CD4-positive, alpha-beta memory T cell (primary cell): Measurements from ENCODE around the gene ZSCAN2. TPM values are rescaled to one million over a fixed set of nuclear protein-coding genes. Genes with fewer than 3 reads are reported as not detected.

ENCODE experiments used
- CTCF ChIA-PET: fragments of 350-600 bp; sonication (Branson Sonifier 250); formaldehyde crosslinking; loops from one replicate; lab custom pipeline; 2021; ENCODE audit warnings: inconsistent platforms; ENCODE audit not compliant: partially characterized antibody; lab: Charles Lee
- POLR2A ChIA-PET: fragments of 350-600 bp; sonication (Branson Sonifier 250); formaldehyde crosslinking; loops from one replicate; lab custom pipeline; 2021; ENCODE audit not compliant: partially characterized antibody; lab: Charles Lee
- DNase-seq, 5 donors: peaks; one replicate each; pipeline versions ENCODE4 v3.0.0 to v3.0.0-alpha.2; 2020 to 2022; ENCODE audit warnings: mixed read lengths in 1 of 5
- H3K27ac ChIP-seq: one replicate; pipeline ENCODE4 v1.7.0; 2013; ENCODE audit warnings: low read depth, low read length
- H3K27me3 ChIP-seq: 2 replicates; pipeline ENCODE4 v1.7.0; 2013; ENCODE audit warnings: mild to moderate bottlenecking, low read length, moderate library complexity; ENCODE audit not compliant: insufficient read depth
- H3K36me3 ChIP-seq: 2 replicates; pipeline ENCODE4 v1.7.0; 2013; ENCODE audit warnings: mild to moderate bottlenecking, low read length, moderate library complexity; ENCODE audit not compliant: insufficient read depth
- H3K4me1 ChIP-seq: 2 replicates; pipeline ENCODE4 v1.7.0; 2013; ENCODE audit warnings: mild to moderate bottlenecking, low read length, moderate library complexity; ENCODE audit not compliant: insufficient read depth
- H3K4me3 ChIP-seq, 2 donors: one replicate each; pipeline ENCODE4 v1.7.0; 2013; ENCODE audit warnings: low read length in 2 of 2, mild to moderate bottlenecking in 1 of 2
- H3K9me3 ChIP-seq, 2 donors: one replicate each; pipeline ENCODE4 v1.7.0; 2013; ENCODE audit warnings: low read length in 2 of 2, control low read depth in 1 of 2; ENCODE audit not compliant: control insufficient read depth in 1 of 2
- H3K27ac Mint-ChIP-seq, 7 donors: one replicate each; pipeline ENCODE4 v1.8.0; 2020 to 2021; ENCODE audit warnings: mixed read lengths in 7 of 7, mild to moderate bottlenecking in 6 of 7, inconsistent platforms in 3 of 7, moderate library complexity in 3 of 7
- H3K27me3 Mint-ChIP-seq, 2 donors: one replicate each; pipeline ENCODE4 v1.8.0; 2020 to 2021; ENCODE audit warnings: mixed read lengths in 2 of 2
- H3K36me3 Mint-ChIP-seq, 2 donors: one replicate each; pipeline ENCODE4 v1.8.0; 2020 to 2021; ENCODE audit warnings: mixed read lengths in 2 of 2, inconsistent platforms in 1 of 2, mild to moderate bottlenecking in 1 of 2
- H3K4me1 Mint-ChIP-seq, 4 donors: one replicate each; pipeline ENCODE4 v1.8.0; 2020 to 2021; ENCODE audit warnings: mixed read lengths in 4 of 4, mild to moderate bottlenecking in 1 of 4
- H3K4me3 Mint-ChIP-seq, 8 donors: one replicate each; pipeline ENCODE4 v1.8.0; 2020 to 2021; ENCODE audit warnings: mixed read lengths in 8 of 8, mild to moderate bottlenecking in 7 of 8, moderate library complexity in 6 of 8, inconsistent platforms in 3 of 8
- H3K9me3 Mint-ChIP-seq, 8 donors: one replicate each; pipeline ENCODE4 v1.8.0; 2020 to 2021; ENCODE audit warnings: mixed read lengths in 8 of 8, mild to moderate bottlenecking in 5 of 8, inconsistent platforms in 3 of 8, moderate library complexity in 1 of 8
- intact Hi-C: fragments of 100-400 bp; cut with micrococcal nuclease; formaldehyde crosslinking; loops from one replicate; pipeline ENCODE4 v1.15.1; 2023
- polyA plus RNA-seq, 2 donors: library from polyadenylated mRNA; unstranded; fragments of 300-500 nt; fragmentation: Illumina TruSeq; gene quantifications; one replicate each; pipeline ENCODE4 v1.2.3, GENCODE V29; 2021
- total RNA-seq, 2 experiments: library from RNA; stranded (reverse); gene quantifications; one replicate each; pipeline ENCODE4 v1.2.3, GENCODE V29; 2021

Gene ZSCAN2
- total and polyA plus RNA-seq, 4 experiments from 2014 or later, result 3.3 to 14.1 (median 7.9) TPM

DNA sequence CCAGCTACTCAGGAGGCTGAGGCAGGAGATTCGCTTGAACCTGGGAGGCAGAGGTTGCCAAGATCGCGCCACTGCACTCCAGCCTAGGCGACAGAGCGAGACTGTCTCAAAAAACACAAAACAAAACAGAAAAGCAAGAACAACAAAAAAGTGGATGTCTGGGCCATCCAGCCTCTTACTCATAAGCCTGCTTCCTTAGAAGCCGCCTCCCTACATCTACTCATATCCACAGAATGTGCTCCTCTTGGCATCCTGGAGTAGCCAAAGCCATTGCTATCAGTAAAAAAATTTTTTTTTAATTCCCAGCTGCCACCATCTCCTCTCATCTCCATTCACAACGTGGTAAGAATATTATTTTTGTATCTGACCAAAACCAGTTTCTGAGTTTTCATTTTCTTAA is 10.8 kb downstream of the ZSCAN2 start:
- Mint-ChIP-seq H3K27ac (no peak overlapping the region), H3K9me3 (no peaks in the 10 kb centered on the region), H3K27me3 (no peaks in the 10 kb centered on the region), H3K4me3 (no peak overlapping the region), H3K36me3 (peaks cover 25 to 38% of the 10 kb centered on the region in 2 donors), H3K4me1 (peaks cover 7 to 12% (median 10%) of the 10 kb centered on the region in 4 donors)
- no peak overlapping the region for H3K4me3 ChIP-seq
- H3K27me3 ChIP-seq, result no peaks in the 10 kb centered on the region
- ChIA-PET POLR2A (no interaction called here), CTCF (no interaction called here)
- H3K27ac ChIP-seq, result no peak overlapping the region
- H3K9me3 ChIP-seq, result no peaks in the 10 kb centered on the region
- no peak for DNase-seq
- no peaks in the 10 kb centered on the region for H3K4me1 ChIP-seq
- no peaks in the 10 kb centered on the region for H3K36me3 ChIP-seq
- intact Hi-C loops, result no loop called here

DNA sequence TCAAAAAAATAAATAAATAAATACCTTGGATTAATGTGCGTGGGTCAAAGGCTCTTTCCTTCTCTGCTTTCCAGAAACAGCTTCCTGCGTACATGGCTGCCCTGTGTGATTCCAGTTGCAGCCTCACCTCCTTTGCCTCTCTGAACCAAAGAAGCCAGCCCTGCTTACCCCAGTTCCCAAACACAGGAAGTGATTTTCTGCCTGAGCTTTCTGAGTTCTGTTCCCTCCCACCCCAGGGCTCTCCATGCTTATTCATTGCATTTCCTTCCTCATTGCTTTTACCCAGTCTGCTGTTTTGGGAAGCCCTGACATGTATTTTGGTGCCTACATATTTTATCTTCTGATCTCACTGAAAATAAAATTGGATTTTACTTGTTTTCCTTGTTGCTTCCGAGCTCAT is 15.4 kb downstream of the ZSCAN2 start:
- ChIA-PET CTCF (interaction anchor here (1.2 to 1.7 kb wide), 2 partner anchors 10 to 22 kb away, joined by 3 to 4 read pairs; no protein-coding TSS in a partner anchor), POLR2A (no interaction called here)
- H3K4me1 ChIP-seq, result no peaks in the 10 kb centered on the region
- H3K4me3 ChIP-seq, result no peak overlapping the region
- Mint-ChIP-seq H3K27ac (peak overlapping the region in 1 of 7 donors; percentile 41), H3K36me3 (peaks cover 26 to 28% of the 10 kb centered on the region in 2 donors), H3K27me3 (no peaks in the 10 kb centered on the region), H3K4me1 (peaks cover 0 to 10% (median 5%) of the 10 kb centered on the region in 4 donors), H3K9me3 (peaks cover 0 to 16% (median 12%) of the 10 kb centered on the region in 8 donors), H3K4me3 (no peak overlapping the region)
- intact Hi-C loops, result no loop called here
- H3K36me3 ChIP-seq, result peaks cover 8% of the 10 kb centered on the region
- H3K27me3 ChIP-seq, result no peaks in the 10 kb centered on the region
- DNase-seq, result no peak
- H3K9me3 ChIP-seq, result peaks cover 0 to 8% of the 10 kb centered on the region in 2 donors
- H3K27ac ChIP-seq, result no peak overlapping the region

DNA sequence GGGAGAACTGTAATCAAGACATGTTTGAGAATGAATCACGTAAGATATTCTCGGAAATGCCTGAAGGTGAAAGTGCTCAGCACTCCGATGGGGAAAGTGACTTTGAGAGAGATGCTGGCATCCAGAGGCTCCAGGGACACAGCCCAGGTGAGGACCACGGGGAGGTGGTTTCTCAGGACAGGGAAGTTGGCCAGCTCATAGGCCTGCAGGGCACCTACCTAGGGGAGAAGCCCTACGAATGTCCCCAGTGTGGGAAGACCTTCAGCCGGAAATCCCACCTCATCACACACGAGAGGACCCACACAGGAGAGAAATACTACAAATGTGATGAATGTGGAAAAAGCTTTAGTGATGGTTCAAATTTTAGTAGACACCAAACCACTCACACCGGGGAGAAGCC is 19.8 kb downstream of the ZSCAN2 start:
- peaks cover 46 to 50% of the 10 kb centered on the region in 2 donors for H3K36me3 Mint-ChIP-seq
- no peaks in the 10 kb centered on the region for H3K4me1 ChIP-seq
- no peak overlapping the region for H3K4me3 ChIP-seq
- no peaks in the 10 kb centered on the region for H3K27me3 ChIP-seq
- peaks cover 0 to 28% (median 25%) of the 10 kb centered on the region in 8 donors for H3K9me3 Mint-ChIP-seq
- peaks cover 14% of the 10 kb centered on the region for H3K36me3 ChIP-seq
- H3K9me3 ChIP-seq, result peaks cover 0 to 18% of the 10 kb centered on the region in 2 donors
- peaks cover under 1 to 5% (median 3%) of the 10 kb centered on the region in 4 donors for H3K4me1 Mint-ChIP-seq
- H3K4me3 Mint-ChIP-seq, result no peak overlapping the region
- intact Hi-C loops, result no loop called here
- H3K27ac ChIP-seq, result no peak overlapping the region
- H3K27ac Mint-ChIP-seq, result no peak overlapping the region
- no peaks in the 10 kb centered on the region for H3K27me3 Mint-ChIP-seq
- POLR2A ChIA-PET, result interaction anchor here (1.6 kb wide), 1 partner anchor 10 kb away, joined by 11 read pairs; no protein-coding TSS in a partner anchor
- no peak for DNase-seq
- CTCF ChIA-PET, result interaction anchor here (0.9 to 1.8 kb wide), 4 partner anchors 16 to 32 kb away, joined by 3 to 4 read pairs (median 4); no protein-coding TSS in a partner anchor

DNA sequence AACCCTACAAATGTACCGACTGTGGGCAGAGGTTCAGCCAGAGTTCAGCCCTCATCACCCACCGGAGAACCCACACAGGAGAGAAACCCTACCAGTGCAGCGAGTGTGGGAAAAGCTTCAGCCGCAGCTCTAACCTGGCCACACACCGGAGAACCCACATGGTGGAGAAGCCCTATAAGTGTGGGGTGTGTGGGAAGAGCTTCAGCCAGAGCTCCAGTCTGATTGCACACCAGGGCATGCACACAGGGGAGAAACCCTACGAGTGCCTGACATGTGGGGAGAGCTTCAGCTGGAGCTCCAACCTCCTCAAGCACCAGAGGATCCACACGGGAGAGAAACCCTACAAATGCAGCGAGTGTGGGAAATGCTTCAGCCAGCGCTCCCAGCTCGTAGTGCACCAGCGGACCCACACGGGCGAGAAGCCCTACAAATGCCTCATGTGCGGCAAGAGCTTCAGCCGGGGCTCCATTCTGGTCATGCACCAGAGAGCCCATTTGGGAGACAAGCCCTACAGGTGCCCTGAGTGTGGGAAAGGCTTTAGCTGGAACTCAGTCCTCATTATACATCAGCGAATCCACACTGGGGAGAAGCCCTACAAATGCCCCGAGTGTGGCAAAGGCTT is 20.7 kb downstream of the ZSCAN2 start:
- Mint-ChIP-seq H3K27me3 (no peaks in the 10 kb centered on the region), H3K27ac (no peak overlapping the region), H3K9me3 (peaks cover 0 to 28% (median 25%) of the 10 kb centered on the region in 8 donors), H3K4me1 (peaks cover 0 to 5% (median 1%) of the 10 kb centered on the region in 4 donors), H3K36me3 (peaks cover 44 to 50% of the 10 kb centered on the region in 2 donors), H3K4me3 (no peak overlapping the region)
- Histone ChIP-seq H3K4me3 (no peak overlapping the region), H3K36me3 (peaks cover 14% of the 10 kb centered on the region), H3K27me3 (no peaks in the 10 kb centered on the region), H3K27ac (no peak overlapping the region), H3K4me1 (no peaks in the 10 kb centered on the region), H3K9me3 (peaks cover 0 to 18% of the 10 kb centered on the region in 2 donors)
- intact Hi-C loops, result no loop called here
- POLR2A ChIA-PET, result interaction anchor here (0.9 to 1.6 kb wide), 3 partner anchors 10 to 50 kb away, joined by 3 to 11 read pairs (median 3); no protein-coding TSS in a partner anchor
- DNase-seq, result no peak
- CTCF ChIA-PET, result interaction anchor here (0.9 to 1.8 kb wide), 5 partner anchors 17 to 131 kb away, joined by 3 to 4 read pairs (median 4); no protein-coding TSS in a partner anchor

DNA sequence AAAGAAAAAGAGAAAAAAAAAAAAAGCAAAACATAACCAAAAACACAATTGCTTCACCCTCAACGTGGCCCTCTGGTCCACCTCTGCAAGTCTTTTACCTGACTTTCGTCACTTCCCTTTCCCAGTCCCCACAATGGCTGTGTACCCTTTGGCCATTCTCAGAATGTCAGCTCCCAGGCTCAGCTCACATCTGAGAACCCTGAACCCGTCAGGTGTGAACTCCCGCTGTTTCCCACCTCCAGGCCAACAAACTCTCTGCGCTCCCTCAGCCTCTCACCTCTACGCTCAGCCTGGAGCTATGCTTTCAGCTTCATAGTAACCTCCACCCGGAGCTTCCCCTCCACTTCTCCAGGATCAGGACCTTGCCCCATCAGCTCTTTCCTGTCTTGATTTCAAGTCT is 23.6 kb downstream of the ZSCAN2 start:
- CTCF ChIA-PET, result interaction anchor here (1.2 kb wide), 1 partner anchor 32 kb away, joined by 3 read pairs; no protein-coding TSS in a partner anchor
- no peak for DNase-seq
- H3K36me3 Mint-ChIP-seq, result peaks cover 40 to 45% of the 10 kb centered on the region in 2 donors
- intact Hi-C loops, result no loop called here
- Histone ChIP-seq H3K27ac (no peak overlapping the region), H3K27me3 (no peaks in the 10 kb centered on the region), H3K36me3 (peaks cover 14% of the 10 kb centered on the region), H3K4me1 (no peaks in the 10 kb centered on the region), H3K9me3 (peaks cover 0 to 18% of the 10 kb centered on the region in 2 donors), H3K4me3 (no peak overlapping the region)
- POLR2A ChIA-PET, result no interaction called here
- H3K4me3 Mint-ChIP-seq, result no peak overlapping the region
- H3K4me1 Mint-ChIP-seq, result peaks cover 0 to 5% (median 0%) of the 10 kb centered on the region in 4 donors
- H3K9me3 Mint-ChIP-seq, result peaks cover 0 to 28% (median 23%) of the 10 kb centered on the region in 8 donors
- H3K27ac Mint-ChIP-seq, result peak overlapping the region in 1 of 7 donors; percentile 62
- H3K27me3 Mint-ChIP-seq, result no peaks in the 10 kb centered on the region

DNA sequence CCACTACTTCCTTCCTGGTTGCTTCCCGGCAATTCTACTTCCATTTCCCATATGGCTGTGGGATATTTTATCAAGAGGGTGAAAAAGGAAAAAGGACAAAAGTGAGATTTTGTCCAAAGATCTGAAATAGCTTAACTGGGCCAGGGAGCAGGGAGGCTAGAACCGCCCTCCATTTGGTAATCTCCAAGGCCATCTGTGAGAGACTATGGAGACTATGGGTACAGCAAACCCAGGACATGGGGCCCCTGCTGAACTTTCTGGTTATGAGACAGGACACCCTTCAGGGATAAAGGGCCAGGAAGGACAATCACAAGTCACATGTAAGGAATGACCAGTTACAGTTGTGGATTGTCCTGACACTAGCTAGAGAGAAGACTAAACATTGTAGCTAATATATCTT is 24.3 kb downstream of the ZSCAN2 start:
- Mint-ChIP-seq H3K9me3 (peaks cover 0 to 27% (median 20%) of the 10 kb centered on the region in 8 donors), H3K4me1 (peaks cover 0 to 5% (median under 1%) of the 10 kb centered on the region in 4 donors), H3K4me3 (no peak overlapping the region), H3K36me3 (peaks cover 37 to 38% of the 10 kb centered on the region in 2 donors), H3K27me3 (no peaks in the 10 kb centered on the region), H3K27ac (peak overlapping the region in 1 of 7 donors; percentile 71)
- no peaks in the 10 kb centered on the region for H3K4me1 ChIP-seq
- ChIA-PET POLR2A (no interaction called here), CTCF (interaction anchor here (0.7 to 1.2 kb wide), 4 partner anchors 9 to 32 kb away, joined by 3 read pairs; no protein-coding TSS in a partner anchor)
- peaks cover 14% of the 10 kb centered on the region for H3K36me3 ChIP-seq
- H3K27me3 ChIP-seq, result no peaks in the 10 kb centered on the region
- DNase-seq, result no peak
- no peak overlapping the region for H3K27ac ChIP-seq
- intact Hi-C loops, result no loop called here
- H3K9me3 ChIP-seq, result peaks cover 0 to 18% of the 10 kb centered on the region in 2 donors
- H3K4me3 ChIP-seq, result no peak overlapping the region

DNA sequence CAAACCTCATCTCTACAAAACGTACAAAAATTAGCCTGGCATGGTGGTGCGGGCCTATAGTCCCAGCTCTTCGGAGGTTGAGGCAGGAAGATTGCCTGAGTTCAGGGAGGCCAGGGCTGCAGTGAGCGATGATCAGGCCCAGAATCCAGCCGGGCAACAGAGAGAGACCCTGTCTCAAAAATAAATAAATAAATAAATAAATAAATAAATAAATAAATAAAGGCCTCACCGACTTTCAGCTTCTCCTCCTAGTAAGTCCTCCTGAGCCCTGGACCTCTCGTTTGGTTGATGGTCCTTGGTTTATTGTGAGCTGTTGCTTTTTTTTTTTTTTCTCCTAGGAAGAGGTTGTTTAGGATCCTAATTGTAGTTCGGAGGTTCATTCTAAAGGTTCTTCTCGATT is 28.2 kb downstream of the ZSCAN2 start:
- H3K4me1 Mint-ChIP-seq, result peaks cover 10 to 31% (median 19%) of the 10 kb centered on the region in 4 donors
- H3K27me3 Mint-ChIP-seq, result no peaks in the 10 kb centered on the region
- peaks cover 6 to 22% of the 10 kb centered on the region in 2 donors for H3K36me3 Mint-ChIP-seq
- Histone ChIP-seq H3K27ac (no peak overlapping the region), H3K9me3 (no peaks in the 10 kb centered on the region), H3K27me3 (no peaks in the 10 kb centered on the region), H3K4me1 (peaks cover 15% of the 10 kb centered on the region), H3K36me3 (no peaks in the 10 kb centered on the region), H3K4me3 (no peak overlapping the region)
- H3K27ac Mint-ChIP-seq, result peak overlapping the region in 1 of 7 donors; percentile 68
- DNase-seq, result no peak
- ChIA-PET POLR2A (interaction anchor here (1.9 kb wide), 1 partner anchor 88 kb away, joined by 8 read pairs; the partner anchor contains the start of gene SEC11A), CTCF (interaction anchor here (0.7 to 1.2 kb wide), 3 partner anchors 31 to 300 kb away, joined by 3 read pairs; no protein-coding TSS in a partner anchor)
- intact Hi-C loops, result no loop called here
- H3K9me3 Mint-ChIP-seq, result no peaks in the 10 kb centered on the region
- H3K4me3 Mint-ChIP-seq, result no peak overlapping the region
